Osteocyte (in vitro differentiated cells): ENCODE data around the gene PSMC6. TPM values are rescaled to one million over a fixed set of nuclear protein-coding genes. Genes with fewer than 3 reads are reported as not detected.

Experiments
- DNase-seq: peaks from one replicate; pipeline ENCODE4 v3.0.0; 2021; ENCODE audit warnings: mixed read lengths; ENCODE audit not compliant: unreplicated experiment; ENCODE audit errors: extremely low spot score
- H3K27ac Mint-ChIP-seq: one replicate; pipeline ENCODE4 v1.8.0; 2021; ENCODE audit warnings: mild to moderate bottlenecking, mixed read lengths; ENCODE audit not compliant: unreplicated experiment
- H3K27me3 Mint-ChIP-seq: one replicate; pipeline ENCODE4 v1.8.0; 2021; ENCODE audit warnings: mixed read lengths; ENCODE audit not compliant: unreplicated experiment
- H3K36me3 Mint-ChIP-seq: one replicate; pipeline ENCODE4 v1.8.0; 2021; ENCODE audit warnings: mixed read lengths; ENCODE audit not compliant: unreplicated experiment
- H3K4me1 Mint-ChIP-seq: one replicate; pipeline ENCODE4 v1.8.0; 2021; ENCODE audit warnings: mixed read lengths; ENCODE audit not compliant: unreplicated experiment
- H3K4me3 Mint-ChIP-seq: one replicate; pipeline ENCODE4 v1.8.0; 2021; ENCODE audit warnings: mild to moderate bottlenecking, moderate library complexity, mixed read lengths; ENCODE audit not compliant: unreplicated experiment
- H3K9me3 Mint-ChIP-seq: one replicate; pipeline ENCODE4 v1.8.0; 2021; ENCODE audit warnings: mixed read lengths; ENCODE audit not compliant: unreplicated experiment
- total RNA-seq: library from RNA; stranded (reverse); gene quantifications from 2 replicates; pipeline ENCODE4 v1.2.1, GENCODE V29; 2021
- TF ChIP-seq, protein P1 (sequence below): fragments of 200-600 bp; sonication (generic); IDR thresholded peaks from 2 replicates; pipeline ENCODE4 v1.5.0; 2021; ENCODE audit warnings: antibody characterized with exemption, mild to moderate bottlenecking, moderate library complexity

The PSMC6 gene
- total RNA-seq, 1 donor from 2014 or later: 79.8 TPM

DNA sequence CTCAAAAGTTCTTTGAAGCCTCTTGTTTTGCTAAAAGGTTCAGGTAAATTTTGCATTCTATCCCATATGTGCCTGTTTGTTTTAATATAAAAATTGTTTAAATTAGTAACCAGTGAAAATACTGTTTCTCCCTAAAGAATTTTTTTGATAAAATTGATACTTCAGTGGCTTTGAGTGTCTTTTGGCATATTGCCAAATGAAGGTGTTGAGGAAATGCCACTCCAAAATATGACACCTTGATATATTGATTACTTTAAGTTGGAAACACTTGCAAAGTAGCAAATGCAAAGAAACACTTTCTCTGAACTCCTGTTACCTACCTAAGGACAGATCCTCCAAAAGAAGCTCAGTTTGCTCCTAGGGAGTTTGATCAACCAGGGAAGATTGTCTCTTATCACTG lies 31.4 kb downstream of the PSMC6 start:
- Mint-ChIP-seq H3K27me3 (no peaks in the 10 kb centered on the region), H3K4me3 (no peak overlapping the region), H3K9me3 (no peaks in the 10 kb centered on the region), H3K4me1 (peaks cover 20% of the 10 kb centered on the region), H3K27ac (no peak overlapping the region), H3K36me3 (peaks cover 9% of the 10 kb centered on the region)
- no peak for DNase-seq
- TF ChIP-seq, protein P1, sequence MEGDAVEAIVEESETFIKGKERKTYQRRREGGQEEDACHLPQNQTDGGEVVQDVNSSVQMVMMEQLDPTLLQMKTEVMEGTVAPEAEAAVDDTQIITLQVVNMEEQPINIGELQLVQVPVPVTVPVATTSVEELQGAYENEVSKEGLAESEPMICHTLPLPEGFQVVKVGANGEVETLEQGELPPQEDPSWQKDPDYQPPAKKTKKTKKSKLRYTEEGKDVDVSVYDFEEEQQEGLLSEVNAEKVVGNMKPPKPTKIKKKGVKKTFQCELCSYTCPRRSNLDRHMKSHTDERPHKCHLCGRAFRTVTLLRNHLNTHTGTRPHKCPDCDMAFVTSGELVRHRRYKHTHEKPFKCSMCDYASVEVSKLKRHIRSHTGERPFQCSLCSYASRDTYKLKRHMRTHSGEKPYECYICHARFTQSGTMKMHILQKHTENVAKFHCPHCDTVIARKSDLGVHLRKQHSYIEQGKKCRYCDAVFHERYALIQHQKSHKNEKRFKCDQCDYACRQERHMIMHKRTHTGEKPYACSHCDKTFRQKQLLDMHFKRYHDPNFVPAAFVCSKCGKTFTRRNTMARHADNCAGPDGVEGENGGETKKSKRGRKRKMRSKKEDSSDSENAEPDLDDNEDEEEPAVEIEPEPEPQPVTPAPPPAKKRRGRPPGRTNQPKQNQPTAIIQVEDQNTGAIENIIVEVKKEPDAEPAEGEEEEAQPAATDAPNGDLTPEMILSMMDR: no peak

DNA sequence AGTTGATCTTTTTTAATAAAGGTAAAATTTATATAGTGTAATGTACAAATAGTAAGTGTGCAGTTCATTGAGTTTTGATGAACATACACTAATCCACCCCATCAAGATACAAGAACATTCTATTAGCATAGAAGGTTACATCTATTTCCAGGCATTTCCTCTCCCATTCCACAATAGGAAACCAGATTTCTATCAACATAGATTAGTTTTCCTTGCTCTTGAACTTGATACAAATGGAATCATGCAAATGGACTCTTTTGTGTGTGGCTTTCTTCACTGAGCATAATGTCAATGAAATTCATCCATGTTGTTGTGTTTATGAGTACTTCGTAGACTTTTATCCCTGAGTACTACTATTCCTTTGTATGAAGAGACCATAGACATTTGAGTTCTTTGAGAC lies 33.8 kb downstream of the PSMC6 start:
- peaks cover 25% of the 10 kb centered on the region for H3K4me1 Mint-ChIP-seq
- H3K4me3 Mint-ChIP-seq: no peak overlapping the region
- H3K27me3 Mint-ChIP-seq: no peaks in the 10 kb centered on the region
- H3K36me3 Mint-ChIP-seq: no peaks in the 10 kb centered on the region
- no peak overlapping the region for H3K27ac Mint-ChIP-seq
- no peaks in the 10 kb centered on the region for H3K9me3 Mint-ChIP-seq
- TF ChIP-seq, protein P1: no peak
- DNase-seq: no peak

DNA sequence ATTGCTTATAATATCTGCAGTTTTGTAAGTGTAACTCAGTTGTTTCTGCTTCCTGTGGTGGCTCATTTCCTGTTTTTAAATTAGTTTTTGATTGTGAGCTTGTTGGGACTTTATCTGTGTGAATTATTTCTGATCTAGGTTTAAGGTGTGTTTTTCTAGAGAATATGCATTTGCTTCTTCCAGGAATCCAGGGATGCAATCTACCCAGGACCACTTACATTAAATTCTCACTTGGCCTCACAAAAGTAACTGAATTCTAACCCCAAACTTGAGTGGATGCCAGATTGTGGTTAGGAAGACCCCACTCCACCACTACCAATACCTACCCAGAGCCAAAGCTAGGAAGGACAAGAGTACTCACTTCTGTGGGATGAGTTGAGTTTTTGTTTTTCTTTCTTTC lies 34.9 kb downstream of the PSMC6 start:
- H3K27ac Mint-ChIP-seq: peak overlapping the region; percentile 78
- no peak overlapping the region for H3K4me3 Mint-ChIP-seq
- peaks cover 7% of the 10 kb centered on the region for H3K36me3 Mint-ChIP-seq

DNA sequence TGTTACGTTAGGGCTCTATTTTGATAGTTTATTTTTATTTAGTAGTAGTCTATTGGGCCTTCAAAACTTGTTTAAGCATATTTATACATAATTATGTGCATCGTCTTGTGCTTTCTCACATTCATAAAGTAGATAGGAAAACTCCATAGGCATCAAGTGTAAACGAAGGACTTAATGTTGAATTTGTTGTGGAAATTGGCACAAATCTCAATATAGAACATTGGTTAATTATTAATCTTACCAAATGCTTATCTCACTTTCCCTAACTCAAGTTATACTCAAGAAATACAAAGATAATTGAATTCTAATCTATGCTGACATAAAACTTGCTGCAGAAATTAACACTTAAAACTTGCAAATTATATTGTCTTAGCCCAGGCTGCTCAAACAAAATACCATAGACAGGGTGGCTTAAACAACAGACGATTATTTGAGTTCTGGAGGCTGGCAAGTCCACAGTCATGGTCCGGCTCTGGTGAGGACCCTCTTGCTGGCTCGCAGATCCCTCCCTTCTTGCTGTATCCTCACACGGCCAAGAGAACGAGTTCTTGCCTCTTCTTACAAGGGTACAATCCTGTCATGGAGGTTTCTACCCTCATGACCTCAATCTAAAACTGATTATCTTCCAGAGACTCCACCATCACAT lies 41.8 kb downstream of the PSMC6 start:
- no peak overlapping the region for H3K27ac Mint-ChIP-seq
- H3K4me1 Mint-ChIP-seq: peaks cover 8% of the 10 kb centered on the region
- H3K4me3 Mint-ChIP-seq: no peak overlapping the region
- no peaks in the 10 kb centered on the region for H3K9me3 Mint-ChIP-seq
- H3K36me3 Mint-ChIP-seq: peaks cover 17% of the 10 kb centered on the region
- no peaks in the 10 kb centered on the region for H3K27me3 Mint-ChIP-seq
- no peak for DNase-seq
- TF ChIP-seq, protein P1: no peak

More for the DNA sequence above, 34.9 kb downstream of the PSMC6 start:
- TF ChIP-seq, protein P1: no peak
- Mint-ChIP-seq H3K27me3 (no peaks in the 10 kb centered on the region), H3K4me1 (peaks cover 20% of the 10 kb centered on the region), H3K9me3 (no peaks in the 10 kb centered on the region)
- DNase-seq: no peak

DNA sequence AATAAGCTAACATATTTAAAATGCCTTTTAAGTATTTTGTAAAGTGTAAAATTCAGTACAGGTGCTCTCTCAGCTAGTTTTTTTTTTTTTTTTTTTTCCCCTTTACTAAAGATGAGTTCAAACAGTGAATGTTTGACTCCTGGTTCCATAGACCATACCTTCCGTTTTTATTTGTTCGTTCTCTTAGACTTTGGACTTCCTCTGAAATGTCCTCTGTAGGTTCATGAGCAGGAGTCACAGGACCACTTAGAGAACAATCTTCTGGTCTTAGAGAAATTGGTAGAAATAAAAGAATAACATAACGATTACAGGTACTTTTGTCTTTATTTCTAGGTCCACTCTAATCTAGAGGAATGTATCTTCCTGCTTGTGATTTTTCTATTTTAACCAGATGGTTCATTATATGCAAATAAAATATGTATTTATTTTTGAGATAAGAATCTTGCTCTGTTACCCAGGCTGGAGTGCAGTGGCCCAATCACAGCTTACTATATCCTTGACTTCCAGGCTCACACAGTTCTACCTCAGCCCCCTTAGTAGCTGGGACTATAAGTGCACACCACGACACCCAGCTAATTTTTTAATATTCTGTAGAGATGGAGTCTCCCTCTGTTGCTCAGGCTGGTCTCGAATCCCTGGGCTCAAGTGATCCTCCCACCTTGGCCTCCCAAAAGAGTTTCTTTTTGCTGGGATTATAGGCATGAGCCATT lies 48.8 kb downstream of the PSMC6 start:
- Mint-ChIP-seq H3K27ac (no peak overlapping the region), H3K4me1 (no peaks in the 10 kb centered on the region), H3K9me3 (no peaks in the 10 kb centered on the region), H3K4me3 (no peak overlapping the region), H3K36me3 (peaks cover 5% of the 10 kb centered on the region), H3K27me3 (no peaks in the 10 kb centered on the region)
- TF ChIP-seq, protein P1: no peak
- DNase-seq: no peak
